UCSD-AML1 (cell line): ENCODE results near the gene ADGRD2.

Source experiments
- DNase-seq: peaks from one replicate; lab custom pipeline; 2025; ENCODE audit not compliant: unreplicated experiment; lab: John Stamatoyannopoulos, UW

The ADGRD2 gene

DNA sequence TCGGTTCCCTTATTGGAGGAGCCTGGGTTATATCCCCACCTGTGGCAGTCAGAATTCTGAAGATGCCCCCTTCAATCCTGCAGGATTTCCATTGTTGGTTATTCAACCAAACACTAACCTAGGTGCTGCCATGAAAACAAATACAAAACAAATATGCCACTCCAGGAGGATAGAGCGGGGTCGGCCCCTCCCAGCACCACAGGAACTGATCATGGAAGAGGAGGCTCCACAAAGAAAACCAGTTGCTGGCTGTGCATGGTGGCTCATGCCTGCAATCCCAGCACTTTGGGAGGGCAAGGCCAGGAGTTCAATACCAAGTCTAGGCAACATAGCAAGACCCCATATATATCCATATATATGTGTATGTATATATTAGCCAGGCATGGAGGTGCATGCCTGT, 13.2 kb upstream of the ADGRD2 start:
- no peak for DNase-seq

- no peak for DNase-seq
Measured at GRCh38 chr9:124438091-124438490, 12.2 kb upstream of the ADGRD2 start.

- DNase-seq = no peak
Measured at GRCh38 chr9:124439086-124439485, 11.2 kb upstream of the ADGRD2 start.

DNA sequence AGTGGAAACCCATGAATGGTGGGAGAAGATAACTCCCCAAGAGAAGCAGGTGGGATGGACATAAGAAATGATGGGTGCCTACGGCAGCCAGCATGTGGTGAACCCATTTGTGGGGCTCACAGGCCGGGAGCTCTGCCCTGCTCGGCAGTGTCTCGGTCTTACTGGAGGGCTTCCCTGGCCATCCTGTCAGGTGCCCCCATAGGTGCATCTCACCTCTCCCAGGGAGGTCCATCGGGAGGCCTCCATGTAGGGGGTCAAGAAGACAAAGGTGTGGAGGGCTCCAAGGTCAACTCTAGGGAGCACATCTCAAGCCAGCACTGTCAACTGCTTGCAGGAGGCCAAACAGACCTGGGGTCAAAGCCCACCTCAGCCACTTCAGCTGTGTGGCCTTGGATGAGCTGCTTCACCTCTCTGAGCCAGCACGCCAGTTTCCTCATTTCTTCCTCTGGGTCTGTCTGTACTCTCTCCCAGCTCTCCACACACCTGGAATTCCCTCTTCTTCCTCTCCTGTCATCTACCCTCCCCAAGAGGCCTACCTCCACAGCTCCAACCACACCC, 10.5 kb upstream of the ADGRD2 start:
- no peak for DNase-seq

GRCh38 chr9:124440786-124441185, 9.5 kb upstream of the ADGRD2 start:
- no peak for DNase-seq

DNA sequence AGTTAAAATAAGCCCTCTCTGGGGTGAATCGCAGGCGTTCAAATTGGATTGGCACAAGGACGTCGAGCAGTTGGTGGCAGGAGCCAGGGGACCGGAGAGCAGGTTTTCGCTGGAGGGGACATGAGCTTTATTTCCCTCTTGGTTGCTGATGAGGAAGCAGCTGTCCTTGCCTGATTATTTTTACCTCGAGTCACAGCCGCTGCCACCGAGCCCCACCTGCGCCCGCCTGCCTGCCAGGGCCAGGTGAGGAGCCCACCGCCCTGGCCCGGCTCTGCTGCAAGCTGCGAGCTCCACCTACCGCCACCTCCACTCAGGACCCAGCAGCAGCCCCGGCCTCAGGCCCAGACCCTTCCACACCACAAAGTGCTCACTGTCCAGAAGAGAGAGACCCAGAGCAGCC, 9.0 kb upstream of the ADGRD2 start:
- no peak for DNase-seq

GRCh38 chr9:124442379-124442778, 7.9 kb upstream of the ADGRD2 start:
- no peak for DNase-seq

GRCh38 chr9:124442826-124443225, 7.4 kb upstream of the ADGRD2 start:
- DNase-seq = no peak

DNA sequence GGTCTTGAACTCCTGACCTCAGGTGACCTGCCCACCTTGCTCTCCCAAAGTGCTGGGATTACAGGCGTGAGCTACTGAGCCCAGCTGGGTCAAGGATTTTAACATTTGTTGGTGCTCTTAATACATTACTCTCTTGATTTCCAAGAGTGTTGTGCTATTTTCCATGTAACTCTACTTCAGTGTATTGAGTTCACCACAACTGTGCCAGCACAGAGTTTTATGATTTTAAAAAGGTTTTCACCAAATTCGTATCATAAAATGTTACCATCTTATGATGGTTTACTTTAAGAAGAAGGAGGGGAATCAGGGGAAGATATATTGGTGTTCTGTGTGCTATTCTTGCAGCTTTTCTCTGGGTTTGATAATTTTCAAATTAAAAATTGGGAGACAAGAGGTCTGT, 6.6 kb upstream of the ADGRD2 start:
- DNase-seq = no peak

DNA sequence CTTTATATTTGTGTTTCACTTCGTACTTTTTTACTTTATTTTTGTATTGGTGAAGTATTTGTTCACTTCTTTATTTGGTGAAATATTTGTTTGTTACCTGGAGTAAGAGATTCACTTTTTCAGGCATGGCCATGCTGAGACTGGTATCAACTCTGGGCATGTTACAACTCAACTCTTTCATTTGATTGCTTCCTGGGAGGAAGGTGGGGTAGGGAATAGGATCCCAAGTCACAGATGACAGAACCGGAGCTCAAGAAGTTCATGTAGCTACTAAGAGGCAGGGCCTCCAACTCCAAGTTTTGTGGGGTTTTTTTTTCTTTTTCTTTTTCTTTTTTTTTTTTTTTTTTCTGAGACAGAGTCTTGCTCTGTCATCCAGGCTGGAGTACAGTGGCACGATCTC, 6.1 kb upstream of the ADGRD2 start:
- DNase-seq = no peak

DNA sequence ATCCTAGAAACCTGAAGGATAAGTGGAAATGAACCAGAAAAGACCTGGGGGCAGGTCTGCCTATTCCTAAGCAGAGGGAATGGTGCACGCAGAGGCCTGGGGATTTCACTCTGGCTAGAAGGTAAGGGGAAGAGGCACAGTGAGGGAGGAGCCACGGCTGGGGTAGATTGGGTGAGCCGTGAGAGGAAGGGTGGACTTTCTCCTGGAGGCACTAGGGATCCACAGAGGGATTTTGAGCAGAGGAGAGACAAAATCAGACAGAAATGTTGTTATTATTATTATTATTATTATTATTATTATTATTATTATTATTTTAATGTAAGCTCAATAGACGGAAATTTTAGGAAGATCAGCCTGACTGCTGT, 3.0 kb upstream of the ADGRD2 start:
- no peak for DNase-seq

GRCh38 chr9:124448019-124448418, 2.2 kb upstream of the ADGRD2 start:
- DNase-seq = no peak

DNA sequence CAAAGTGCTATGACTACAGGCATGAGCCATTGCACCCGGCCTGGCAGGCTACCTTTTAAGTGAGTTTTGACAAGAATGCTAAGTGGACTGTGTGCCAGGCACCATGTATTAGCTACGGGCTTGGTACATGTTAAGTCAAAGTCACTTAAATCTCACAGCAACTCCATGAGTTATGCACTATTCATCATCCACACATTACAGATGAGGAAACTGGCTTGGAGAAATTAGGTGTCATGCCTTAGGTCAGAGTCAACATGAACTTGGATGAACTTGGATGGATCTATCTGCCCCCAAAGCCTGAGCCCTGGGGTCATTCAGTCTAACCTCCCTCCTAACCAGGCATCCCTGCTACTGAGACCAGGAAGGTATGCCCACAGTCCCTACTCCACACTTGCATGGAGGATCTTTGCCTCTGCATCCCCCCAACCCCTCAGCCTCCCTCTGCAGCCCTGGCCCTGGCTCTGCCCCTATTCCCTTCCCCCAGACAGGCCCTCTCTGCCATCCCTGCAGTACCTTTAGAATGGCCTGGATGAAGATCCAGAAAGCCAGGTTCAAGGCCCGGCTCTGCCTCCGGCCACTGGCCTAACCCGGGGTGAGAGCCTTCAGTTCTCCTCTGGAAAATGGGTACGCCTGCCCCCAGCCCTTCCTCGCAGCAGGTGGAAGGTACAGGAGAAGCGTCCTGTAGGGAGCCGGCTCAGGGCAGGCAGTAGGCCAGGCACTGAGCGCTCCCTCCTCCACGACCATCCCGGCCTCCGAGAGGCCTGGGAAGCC, 685 bp upstream of the ADGRD2 start:
- no peak for DNase-seq

DNA sequence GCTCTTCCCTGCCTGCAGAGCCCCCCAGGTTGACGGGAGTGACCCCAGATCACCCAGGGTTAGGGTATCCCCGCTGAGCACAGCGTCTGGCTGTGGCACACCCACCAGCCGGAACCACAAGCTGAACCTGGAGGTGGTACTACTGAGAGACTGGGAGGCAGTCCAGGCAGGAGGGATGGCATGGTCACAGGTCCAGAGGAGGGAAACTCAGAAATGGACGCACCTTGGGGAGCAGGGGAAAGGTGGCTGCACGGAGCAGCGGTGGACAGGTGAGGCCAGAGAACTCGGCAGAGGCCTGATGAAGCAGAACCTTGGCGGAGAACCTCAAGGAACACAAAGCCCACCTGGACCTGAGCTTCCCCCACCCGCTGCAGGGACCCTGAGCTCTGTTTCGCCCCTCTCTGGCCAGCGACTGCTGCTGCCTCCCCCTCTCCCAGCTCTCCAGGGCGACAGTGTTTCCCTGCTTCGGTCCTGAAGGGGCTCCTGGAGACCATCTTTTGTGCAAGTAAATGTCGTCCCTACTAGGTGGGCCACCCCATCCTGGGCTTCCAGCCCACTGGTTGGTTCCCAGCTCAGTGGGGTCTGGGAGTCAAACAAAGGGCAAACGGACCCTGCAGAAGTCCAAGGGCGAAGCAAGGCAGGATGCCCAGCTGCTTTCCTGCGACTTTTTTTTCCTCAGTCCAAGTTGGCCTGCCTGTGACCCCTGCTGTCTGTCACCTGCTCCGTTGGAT, 845 bp downstream of the ADGRD2 start:
- DNase-seq = no peak

DNA sequence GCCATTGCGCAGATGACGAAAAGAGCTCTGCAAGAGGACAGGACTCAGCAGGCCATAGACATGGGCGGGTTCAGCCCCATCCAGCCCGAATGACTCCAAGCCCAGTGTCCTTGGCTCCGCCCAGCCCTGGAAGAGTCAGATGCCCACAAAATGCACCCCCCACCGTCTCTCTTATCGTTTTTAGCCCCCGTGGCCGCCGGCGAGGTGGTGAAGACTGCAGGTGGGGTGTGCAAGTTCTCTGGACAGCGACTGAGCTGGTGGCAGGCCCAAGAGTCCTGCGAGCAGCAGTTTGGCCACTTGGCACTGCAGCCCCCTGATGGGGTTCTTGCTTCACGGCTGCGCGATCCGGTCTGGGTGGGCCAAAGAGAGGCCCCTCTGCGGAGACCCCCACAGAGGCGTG, 2.1 kb downstream of the ADGRD2 start:
- DNase-seq = no peak

DNA sequence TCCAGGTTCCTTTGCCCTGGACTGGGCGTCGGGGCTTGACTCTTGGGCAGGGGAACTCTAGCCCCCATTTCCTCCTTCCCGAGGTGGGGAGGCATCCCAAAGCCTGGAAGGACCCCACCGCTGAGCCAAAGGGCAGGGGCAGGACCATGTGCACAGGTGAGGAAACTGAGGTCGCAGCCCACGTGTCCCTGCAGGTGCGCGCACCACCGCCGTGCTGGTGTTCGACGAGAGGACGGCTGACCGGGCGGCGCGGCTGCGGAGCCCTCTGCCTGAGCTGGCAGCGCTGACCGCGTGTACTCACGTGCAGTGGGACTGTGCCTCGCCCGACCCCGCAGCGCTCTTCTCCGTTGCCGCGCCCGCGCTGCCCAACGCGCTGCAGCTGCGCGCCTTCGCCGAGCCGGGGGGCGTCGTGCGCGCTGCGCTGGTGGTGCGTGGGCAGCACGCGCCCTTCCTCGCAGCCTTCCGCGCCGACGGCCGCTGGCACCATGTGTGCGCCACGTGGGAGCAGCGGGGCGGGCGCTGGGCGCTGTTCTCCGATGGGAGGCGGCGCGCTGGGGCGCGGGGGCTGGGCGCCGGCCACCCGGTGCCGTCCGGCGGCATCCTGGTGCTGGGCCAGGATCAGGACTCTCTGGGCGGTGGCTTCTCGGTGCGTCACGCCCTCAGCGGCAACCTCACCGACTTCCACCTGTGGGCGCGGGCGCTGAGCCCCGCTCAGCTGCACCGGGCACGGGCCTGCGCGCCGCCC, 2.8 kb downstream of the ADGRD2 start:
- no peak for DNase-seq

- no peak for DNase-seq
Measured at GRCh38 chr9:124453586-124454191, 3.4 kb downstream of the ADGRD2 start.

- no peak for DNase-seq
Measured at GRCh38 chr9:124454296-124454695, 4.0 kb downstream of the ADGRD2 start.

DNA sequence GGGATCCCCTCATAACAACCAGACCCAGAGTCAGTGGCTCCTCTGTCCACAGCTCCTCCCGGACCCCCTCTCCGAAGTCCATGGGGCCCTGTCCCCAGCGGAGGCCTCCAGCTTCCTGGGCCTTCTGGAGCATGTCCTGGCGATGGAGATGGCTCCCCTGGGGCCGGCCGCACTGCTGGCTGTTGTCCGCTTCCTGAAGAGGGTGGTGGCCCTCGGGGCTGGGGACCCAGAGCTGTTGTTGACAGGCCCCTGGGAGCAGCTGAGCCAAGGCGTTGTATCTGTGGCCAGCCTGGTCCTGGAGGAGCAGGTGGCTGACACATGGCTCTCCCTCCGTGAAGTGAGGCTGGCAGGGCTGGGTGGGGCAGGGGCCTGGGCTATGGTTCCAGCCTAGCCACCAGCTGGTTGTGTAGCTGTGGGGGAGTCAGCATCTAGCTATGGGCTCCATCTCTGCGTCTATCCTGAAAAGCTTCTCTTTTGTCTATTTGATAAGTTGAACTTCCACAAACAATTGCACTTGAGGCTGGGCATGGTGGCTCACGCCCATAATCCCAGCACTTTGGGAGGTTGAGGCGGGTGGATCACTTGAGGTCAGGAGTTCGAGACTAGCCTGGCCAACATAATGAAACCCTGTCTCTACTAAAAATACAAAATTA, 4.7 kb downstream of the ADGRD2 start:
- DNase-seq = no peak

DNA sequence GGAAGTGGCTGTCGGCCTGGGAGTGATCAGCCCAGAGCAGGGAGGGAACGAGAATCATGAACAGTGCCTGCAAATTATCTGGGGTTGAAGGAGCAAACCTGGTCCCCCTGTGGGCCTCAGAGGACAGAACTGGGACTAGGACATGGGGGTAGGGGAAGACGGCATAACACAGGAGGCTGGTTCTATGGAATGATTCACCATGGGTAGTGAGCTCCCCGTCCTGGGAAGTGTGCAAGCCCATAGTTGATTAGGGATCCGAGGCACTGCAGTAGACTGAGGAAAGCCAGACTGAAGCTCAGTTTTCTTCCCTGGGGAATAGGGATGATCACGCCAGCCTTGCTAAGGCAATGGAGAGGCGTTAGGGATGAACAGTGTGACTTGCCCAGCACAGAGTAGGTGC, 5.6 kb downstream of the ADGRD2 start:
- no peak for DNase-seq
